ENCODE measurements around the gene FCHSD1. TPM values are rescaled to one million over a fixed set of nuclear protein-coding genes. Genes with fewer than 3 reads are reported as not detected.

The FCHSD1 gene
- total RNA-seq, 1 donor from 2014 or later: 42.2 TPM

DNA sequence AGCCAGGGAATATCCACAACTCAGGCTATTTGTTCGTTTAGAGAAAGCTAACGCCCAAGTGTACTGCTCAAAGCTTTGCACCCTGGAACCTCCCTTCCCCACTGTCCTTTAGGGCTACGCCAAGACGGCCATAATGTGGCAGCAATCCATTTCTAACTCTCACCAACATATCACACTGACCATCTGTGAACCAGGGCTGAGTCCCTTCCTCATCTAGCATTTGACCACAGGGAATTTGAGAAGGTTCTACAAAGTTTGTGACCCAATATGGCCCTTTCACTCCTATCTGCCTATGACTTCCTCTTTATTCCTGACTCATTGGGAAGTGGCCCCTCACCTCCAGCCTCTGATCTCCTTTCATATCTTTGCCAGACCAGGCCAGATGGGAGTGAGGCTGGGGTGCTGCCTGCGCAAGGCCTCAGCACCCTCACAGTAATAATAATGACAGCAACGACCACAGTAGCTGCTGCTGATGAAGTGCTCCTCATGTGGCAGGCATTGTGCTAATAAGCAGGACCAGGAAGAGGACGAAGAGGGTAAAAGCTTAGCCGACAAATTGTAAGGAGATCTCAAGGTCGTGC, 40.2 kb upstream of the FCHSD1 start:
- Histone ChIP-seq H3K9me3 (no peaks in the 10 kb centered on the region), H3K4me1 (peaks cover 11% of the 10 kb centered on the region), H3K27ac (no peak overlapping the region), H3K36me3 (no peaks in the 10 kb centered on the region), H3K4me3 (no peak overlapping the region), H3K27me3 (no peaks in the 10 kb centered on the region)
- TF ChIP-seq POLR2AphosphoS5 (IDR thresholded peaks at IDR 0.05; ENCODE audit: insufficient read depth in 1 of 2, low read depth in 1 of 2) (no peak), POLR2A (IDR thresholded peaks at IDR 0.05) (no peak)
- TF ChIP-seq, protein P1, sequence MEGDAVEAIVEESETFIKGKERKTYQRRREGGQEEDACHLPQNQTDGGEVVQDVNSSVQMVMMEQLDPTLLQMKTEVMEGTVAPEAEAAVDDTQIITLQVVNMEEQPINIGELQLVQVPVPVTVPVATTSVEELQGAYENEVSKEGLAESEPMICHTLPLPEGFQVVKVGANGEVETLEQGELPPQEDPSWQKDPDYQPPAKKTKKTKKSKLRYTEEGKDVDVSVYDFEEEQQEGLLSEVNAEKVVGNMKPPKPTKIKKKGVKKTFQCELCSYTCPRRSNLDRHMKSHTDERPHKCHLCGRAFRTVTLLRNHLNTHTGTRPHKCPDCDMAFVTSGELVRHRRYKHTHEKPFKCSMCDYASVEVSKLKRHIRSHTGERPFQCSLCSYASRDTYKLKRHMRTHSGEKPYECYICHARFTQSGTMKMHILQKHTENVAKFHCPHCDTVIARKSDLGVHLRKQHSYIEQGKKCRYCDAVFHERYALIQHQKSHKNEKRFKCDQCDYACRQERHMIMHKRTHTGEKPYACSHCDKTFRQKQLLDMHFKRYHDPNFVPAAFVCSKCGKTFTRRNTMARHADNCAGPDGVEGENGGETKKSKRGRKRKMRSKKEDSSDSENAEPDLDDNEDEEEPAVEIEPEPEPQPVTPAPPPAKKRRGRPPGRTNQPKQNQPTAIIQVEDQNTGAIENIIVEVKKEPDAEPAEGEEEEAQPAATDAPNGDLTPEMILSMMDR (IDR thresholded peaks at IDR 0.05): no peak
- intact Hi-C loops (cut with DNase I): loop anchor here (5.0 to 10.0 kb wide), 2 partner anchors 266 to 453 kb away; partner anchors contain the start of gene PCDH12
- DNase-seq (ENCODE audit: extremely low spot score in 2 of 2): no peak

DNA sequence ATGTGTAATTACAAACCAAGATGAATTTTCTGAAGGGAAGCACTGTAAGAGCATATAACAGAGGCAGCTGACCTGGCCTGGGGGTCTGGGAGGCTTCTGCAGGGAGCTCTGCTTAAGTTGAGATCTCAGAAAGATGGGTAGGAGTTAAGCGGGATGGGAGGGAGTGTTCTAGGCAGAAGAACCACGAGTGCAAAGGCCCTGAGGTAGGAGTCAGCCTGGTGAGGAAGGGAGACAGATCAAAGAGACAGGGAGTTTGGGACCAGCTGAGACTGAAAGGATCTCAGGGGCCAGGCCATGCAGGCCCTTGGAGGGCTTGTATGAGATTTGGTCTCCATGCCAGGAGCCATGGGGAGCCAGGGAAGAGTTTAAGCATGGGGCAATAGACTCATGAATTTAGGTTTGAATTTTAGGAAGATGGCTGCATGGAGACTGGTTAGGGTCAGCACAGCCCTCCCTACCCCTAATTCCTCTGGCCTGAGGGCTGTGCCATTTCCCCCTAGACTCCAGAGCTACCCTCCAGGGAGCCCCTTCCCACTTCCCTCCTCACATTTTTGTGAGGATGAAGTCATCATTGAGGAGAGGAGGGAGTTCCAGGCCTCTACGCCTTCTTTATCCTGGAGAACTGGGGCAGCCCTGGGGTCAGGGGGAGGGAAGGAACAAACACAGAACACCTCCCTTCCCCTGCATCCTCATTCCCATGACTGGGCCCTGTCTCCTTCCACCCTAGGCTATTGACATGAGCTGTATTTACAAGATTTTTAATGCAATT, 35.6 kb upstream of the FCHSD1 start:
- Histone ChIP-seq H3K4me3 (no peak overlapping the region), H3K27ac (no peak overlapping the region), H3K4me1 (peaks cover 12% of the 10 kb centered on the region), H3K27me3 (no peaks in the 10 kb centered on the region), H3K9me3 (no peaks in the 10 kb centered on the region), H3K36me3 (no peaks in the 10 kb centered on the region)
- TF ChIP-seq, protein P1 (IDR thresholded peaks at IDR 0.05): no peak
- TF ChIP-seq POLR2A (IDR thresholded peaks at IDR 0.05): no peak
- no peak for TF ChIP-seq POLR2AphosphoS5 (IDR thresholded peaks at IDR 0.05; ENCODE audit: insufficient read depth in 1 of 2, low read depth in 1 of 2)
- DNase-seq (ENCODE audit: extremely low spot score in 2 of 2): no peak
- intact Hi-C loops (cut with DNase I): no loop called here

DNA sequence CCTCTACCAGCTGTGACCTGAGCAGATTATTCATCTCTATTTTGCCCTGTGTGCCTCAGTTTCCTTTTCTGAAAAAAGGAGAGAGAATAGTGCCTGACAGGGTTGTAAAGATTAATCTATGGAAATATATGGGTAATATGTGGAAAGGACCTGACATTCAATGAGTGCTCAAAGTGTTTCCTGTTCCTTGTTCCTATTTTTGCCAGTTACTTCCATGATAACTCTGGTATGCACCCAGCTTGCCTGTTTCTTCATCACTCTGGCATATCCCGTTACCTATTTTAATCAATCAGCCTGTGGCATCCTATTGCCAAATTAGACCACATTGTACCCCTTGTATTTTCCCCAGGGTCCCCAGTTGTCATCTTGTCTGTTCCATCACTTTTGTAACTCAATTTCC, 34.4 kb upstream of the FCHSD1 start:
- no peak for DNase-seq (ENCODE audit: extremely low spot score in 2 of 2)
- H3K36me3 ChIP-seq: no peaks in the 10 kb centered on the region
- TF ChIP-seq, protein P1 (IDR thresholded peaks at IDR 0.05): no peak
- no peak for TF ChIP-seq POLR2A (IDR thresholded peaks at IDR 0.05)
- H3K4me3 ChIP-seq: no peak overlapping the region
- intact Hi-C loops (cut with DNase I): no loop called here
- no peaks in the 10 kb centered on the region for H3K9me3 ChIP-seq
- no peak overlapping the region for H3K27ac ChIP-seq
- no peaks in the 10 kb centered on the region for H3K27me3 ChIP-seq
- H3K4me1 ChIP-seq: peaks cover 21% of the 10 kb centered on the region

DNA sequence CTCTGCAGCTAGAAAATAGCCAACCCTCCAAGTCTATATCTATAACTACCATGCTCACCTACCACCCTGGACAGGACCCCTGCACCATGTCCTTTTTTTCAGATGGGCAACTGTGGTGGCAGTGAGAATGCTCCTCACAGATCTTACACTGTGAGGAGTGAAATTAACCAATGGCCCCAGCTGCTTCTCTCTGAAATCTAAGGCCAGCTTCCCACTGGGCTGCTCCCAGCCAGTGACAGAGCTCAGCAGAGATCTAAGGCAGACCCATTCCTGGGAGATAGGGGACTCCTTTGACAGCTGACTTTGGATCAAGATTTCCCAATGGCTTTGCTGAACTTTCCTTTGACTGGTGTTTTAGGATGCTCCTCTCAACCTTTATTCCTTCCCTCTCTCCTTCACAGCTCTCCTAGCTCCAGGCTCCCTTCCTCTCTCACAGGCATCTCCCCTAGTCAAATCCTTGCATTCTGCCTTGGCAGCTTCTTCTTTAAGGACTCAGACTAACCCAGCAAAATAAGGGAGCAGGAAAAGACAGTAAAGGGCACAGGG, 32.5 kb upstream of the FCHSD1 start:
- H3K4me3 ChIP-seq: no peak overlapping the region
- intact Hi-C loops (cut with DNase I): no loop called here
- no peak overlapping the region for H3K27ac ChIP-seq
- no peaks in the 10 kb centered on the region for H3K27me3 ChIP-seq
- peaks cover 29% of the 10 kb centered on the region for H3K4me1 ChIP-seq
- H3K36me3 ChIP-seq: no peaks in the 10 kb centered on the region
- H3K9me3 ChIP-seq: no peaks in the 10 kb centered on the region
- TF ChIP-seq, protein P1 (IDR thresholded peaks at IDR 0.05): no peak
- TF ChIP-seq POLR2AphosphoS5 (IDR thresholded peaks at IDR 0.05; ENCODE audit: insufficient read depth in 1 of 2, low read depth in 1 of 2): no peak
- TF ChIP-seq POLR2A (IDR thresholded peaks at IDR 0.05): no peak
- DNase-seq (ENCODE audit: extremely low spot score in 2 of 2): no peak
